GM21381 (cell line): ENCODE measurements around the gene CHMP4B.
"Not testable (repeated sequence)": the region's sequence is repeated elsewhere in the genome, so short reads cannot be mapped to it uniquely, and the experiment has no call there.

ENCODE experiments used
- ATAC-seq: cut with Tn5 transposase; IDR thresholded peaks from one replicate; pipeline ENCODE4 v1.9.1; 2021; ENCODE audit warnings: mild to moderate bottlenecking, moderate library complexity; ENCODE audit not compliant: unreplicated experiment

CHMP4B gene

GRCh38 chr20:33789109-33789857 is 21.9 kb upstream of the CHMP4B start:
- no peak for ATAC-seq

GRCh38 chr20:33789858-33790182 is 21.3 kb upstream of the CHMP4B start:
- ATAC-seq: no peak

GRCh38 chr20:33790566-33790965 is 20.6 kb upstream of the CHMP4B start:
- ATAC-seq: no peak

- no peak for ATAC-seq
These were observed 20.1 kb upstream of the CHMP4B start for GRCh38 chr20:33791021-33791420.

GRCh38 chr20:33791540-33791939 is 19.6 kb upstream of the CHMP4B start:
- no peak for ATAC-seq

GRCh38 chr20:33791959-33792597 is 19.1 kb upstream of the CHMP4B start:
- ATAC-seq: no peak

- not testable (repeated sequence) for ATAC-seq
These were observed 18.6 kb upstream of the CHMP4B start for GRCh38 chr20:33792598-33792989.

- ATAC-seq: no peak
These were observed 17.9 kb upstream of the CHMP4B start for GRCh38 chr20:33793011-33793931.

GRCh38 chr20:33796263-33796906 is 14.8 kb upstream of the CHMP4B start:
- ATAC-seq: no peak

GRCh38 chr20:33796907-33797544 is 14.1 kb upstream of the CHMP4B start:
- ATAC-seq: no peak

- ATAC-seq: no peak
These were observed 12.7 kb upstream of the CHMP4B start for GRCh38 chr20:33798444-33798843.

- ATAC-seq: no peak
These were observed 7.2 kb upstream of the CHMP4B start for GRCh38 chr20:33803921-33804337.

- ATAC-seq: no peak
These were observed 2.8 kb upstream of the CHMP4B start for GRCh38 chr20:33808388-33808787.

GRCh38 chr20:33810259-33810658 is 889 bp upstream of the CHMP4B start:
- ATAC-seq: no peak

- ATAC-seq: no peak
These were observed 616 bp downstream of the CHMP4B start for GRCh38 chr20:33811776-33812151.

- ATAC-seq: no peak
These were observed 1.2 kb downstream of the CHMP4B start for GRCh38 chr20:33812152-33812849.

- ATAC-seq: no peak
These were observed 1.8 kb downstream of the CHMP4B start for GRCh38 chr20:33812908-33813462.

GRCh38 chr20:33814238-33814712 is 3.1 kb downstream of the CHMP4B start:
- no peak for ATAC-seq

- ATAC-seq: no peak
These were observed 4.5 kb downstream of the CHMP4B start for GRCh38 chr20:33815671-33816070.

- ATAC-seq: no peak
These were observed 5.0 kb downstream of the CHMP4B start for GRCh38 chr20:33816191-33816590.
